Measurements from ENCODE around the gene NACA2. TPM values are rescaled to one million over a fixed set of nuclear protein-coding genes. Genes with fewer than 3 reads are reported as not detected.

The NACA2 gene
- total and polyA plus RNA-seq, 2 of the 8 experiments (the other 6 are each of a cell fraction or from before 2014, with no cell fraction given) = not detected

DNA sequence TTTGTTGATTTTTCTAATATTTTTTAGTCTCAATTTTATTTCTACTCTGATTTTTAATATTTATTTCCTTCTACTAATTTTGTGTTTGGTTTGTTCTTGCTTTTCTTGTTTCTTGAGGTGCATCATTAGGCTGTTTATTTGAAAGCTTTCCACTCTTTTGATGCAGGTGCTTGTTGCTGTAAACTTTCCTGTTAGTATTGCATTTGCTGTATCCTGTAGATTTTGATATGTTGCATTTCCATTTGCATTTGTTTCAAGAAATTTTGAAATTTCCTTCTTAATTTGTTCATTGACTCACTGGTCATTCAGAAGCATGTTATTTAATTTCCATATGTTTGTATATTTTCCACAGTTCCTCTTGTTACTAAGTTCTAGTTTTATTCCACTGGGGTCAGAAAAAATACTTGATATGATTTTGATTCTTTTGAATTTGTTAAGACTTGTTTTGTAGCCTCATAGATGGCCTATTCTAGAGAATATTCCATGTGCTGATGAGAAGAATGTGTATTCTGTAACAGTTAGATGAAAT, 43.1 kb upstream of the NACA2 start (continued):
- TF ChIP-seq, protein P1, sequence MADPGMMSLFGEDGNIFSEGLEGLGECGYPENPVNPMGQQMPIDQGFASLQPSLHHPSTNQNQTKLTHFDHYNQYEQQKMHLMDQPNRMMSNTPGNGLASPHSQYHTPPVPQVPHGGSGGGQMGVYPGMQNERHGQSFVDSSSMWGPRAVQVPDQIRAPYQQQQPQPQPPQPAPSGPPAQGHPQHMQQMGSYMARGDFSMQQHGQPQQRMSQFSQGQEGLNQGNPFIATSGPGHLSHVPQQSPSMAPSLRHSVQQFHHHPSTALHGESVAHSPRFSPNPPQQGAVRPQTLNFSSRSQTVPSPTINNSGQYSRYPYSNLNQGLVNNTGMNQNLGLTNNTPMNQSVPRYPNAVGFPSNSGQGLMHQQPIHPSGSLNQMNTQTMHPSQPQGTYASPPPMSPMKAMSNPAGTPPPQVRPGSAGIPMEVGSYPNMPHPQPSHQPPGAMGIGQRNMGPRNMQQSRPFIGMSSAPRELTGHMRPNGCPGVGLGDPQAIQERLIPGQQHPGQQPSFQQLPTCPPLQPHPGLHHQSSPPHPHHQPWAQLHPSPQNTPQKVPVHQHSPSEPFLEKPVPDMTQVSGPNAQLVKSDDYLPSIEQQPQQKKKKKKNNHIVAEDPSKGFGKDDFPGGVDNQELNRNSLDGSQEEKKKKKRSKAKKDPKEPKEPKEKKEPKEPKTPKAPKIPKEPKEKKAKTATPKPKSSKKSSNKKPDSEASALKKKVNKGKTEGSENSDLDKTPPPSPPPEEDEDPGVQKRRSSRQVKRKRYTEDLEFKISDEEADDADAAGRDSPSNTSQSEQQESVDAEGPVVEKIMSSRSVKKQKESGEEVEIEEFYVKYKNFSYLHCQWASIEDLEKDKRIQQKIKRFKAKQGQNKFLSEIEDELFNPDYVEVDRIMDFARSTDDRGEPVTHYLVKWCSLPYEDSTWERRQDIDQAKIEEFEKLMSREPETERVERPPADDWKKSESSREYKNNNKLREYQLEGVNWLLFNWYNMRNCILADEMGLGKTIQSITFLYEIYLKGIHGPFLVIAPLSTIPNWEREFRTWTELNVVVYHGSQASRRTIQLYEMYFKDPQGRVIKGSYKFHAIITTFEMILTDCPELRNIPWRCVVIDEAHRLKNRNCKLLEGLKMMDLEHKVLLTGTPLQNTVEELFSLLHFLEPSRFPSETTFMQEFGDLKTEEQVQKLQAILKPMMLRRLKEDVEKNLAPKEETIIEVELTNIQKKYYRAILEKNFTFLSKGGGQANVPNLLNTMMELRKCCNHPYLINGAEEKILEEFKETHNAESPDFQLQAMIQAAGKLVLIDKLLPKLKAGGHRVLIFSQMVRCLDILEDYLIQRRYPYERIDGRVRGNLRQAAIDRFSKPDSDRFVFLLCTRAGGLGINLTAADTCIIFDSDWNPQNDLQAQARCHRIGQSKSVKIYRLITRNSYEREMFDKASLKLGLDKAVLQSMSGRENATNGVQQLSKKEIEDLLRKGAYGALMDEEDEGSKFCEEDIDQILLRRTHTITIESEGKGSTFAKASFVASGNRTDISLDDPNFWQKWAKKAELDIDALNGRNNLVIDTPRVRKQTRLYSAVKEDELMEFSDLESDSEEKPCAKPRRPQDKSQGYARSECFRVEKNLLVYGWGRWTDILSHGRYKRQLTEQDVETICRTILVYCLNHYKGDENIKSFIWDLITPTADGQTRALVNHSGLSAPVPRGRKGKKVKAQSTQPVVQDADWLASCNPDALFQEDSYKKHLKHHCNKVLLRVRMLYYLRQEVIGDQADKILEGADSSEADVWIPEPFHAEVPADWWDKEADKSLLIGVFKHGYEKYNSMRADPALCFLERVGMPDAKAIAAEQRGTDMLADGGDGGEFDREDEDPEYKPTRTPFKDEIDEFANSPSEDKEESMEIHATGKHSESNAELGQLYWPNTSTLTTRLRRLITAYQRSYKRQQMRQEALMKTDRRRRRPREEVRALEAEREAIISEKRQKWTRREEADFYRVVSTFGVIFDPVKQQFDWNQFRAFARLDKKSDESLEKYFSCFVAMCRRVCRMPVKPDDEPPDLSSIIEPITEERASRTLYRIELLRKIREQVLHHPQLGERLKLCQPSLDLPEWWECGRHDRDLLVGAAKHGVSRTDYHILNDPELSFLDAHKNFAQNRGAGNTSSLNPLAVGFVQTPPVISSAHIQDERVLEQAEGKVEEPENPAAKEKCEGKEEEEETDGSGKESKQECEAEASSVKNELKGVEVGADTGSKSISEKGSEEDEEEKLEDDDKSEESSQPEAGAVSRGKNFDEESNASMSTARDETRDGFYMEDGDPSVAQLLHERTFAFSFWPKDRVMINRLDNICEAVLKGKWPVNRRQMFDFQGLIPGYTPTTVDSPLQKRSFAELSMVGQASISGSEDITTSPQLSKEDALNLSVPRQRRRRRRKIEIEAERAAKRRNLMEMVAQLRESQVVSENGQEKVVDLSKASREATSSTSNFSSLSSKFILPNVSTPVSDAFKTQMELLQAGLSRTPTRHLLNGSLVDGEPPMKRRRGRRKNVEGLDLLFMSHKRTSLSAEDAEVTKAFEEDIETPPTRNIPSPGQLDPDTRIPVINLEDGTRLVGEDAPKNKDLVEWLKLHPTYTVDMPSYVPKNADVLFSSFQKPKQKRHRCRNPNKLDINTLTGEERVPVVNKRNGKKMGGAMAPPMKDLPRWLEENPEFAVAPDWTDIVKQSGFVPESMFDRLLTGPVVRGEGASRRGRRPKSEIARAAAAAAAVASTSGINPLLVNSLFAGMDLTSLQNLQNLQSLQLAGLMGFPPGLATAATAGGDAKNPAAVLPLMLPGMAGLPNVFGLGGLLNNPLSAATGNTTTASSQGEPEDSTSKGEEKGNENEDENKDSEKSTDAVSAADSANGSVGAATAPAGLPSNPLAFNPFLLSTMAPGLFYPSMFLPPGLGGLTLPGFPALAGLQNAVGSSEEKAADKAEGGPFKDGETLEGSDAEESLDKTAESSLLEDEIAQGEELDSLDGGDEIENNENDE (IDR thresholded peaks at IDR 0.05; ENCODE audit: insufficient replicate concordance, low read length) = no peak
- no peak for TF ChIP-seq EP300 (IDR thresholded peaks at IDR 0.05; ENCODE audit: borderline replicate concordance in 1 of 2, low read depth in 2 of 2, low read length in 2 of 2)
- TF ChIP-seq SIX5 (IDR thresholded peaks at IDR 0.05; ENCODE audit: low read depth, low read length) = no peak
- TF ChIP-seq, protein P2, sequence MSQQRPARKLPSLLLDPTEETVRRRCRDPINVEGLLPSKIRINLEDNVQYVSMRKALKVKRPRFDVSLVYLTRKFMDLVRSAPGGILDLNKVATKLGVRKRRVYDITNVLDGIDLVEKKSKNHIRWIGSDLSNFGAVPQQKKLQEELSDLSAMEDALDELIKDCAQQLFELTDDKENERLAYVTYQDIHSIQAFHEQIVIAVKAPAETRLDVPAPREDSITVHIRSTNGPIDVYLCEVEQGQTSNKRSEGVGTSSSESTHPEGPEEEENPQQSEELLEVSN (IDR thresholded peaks at IDR 0.05) = no peak
- no peak for TF ChIP-seq TAF7 (optimal IDR thresholded peaks at IDR 0.05; ENCODE audit: borderline replicate concordance, low read depth, low read length)
- TF ChIP-seq, protein P3, sequence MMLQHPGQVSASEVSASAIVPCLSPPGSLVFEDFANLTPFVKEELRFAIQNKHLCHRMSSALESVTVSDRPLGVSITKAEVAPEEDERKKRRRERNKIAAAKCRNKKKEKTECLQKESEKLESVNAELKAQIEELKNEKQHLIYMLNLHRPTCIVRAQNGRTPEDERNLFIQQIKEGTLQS (IDR thresholded peaks at IDR 0.05; ENCODE audit: insufficient read depth, low read depth, low read length) = no peak
- no peak for TF ChIP-seq SP1 (IDR thresholded peaks at IDR 0.05; ENCODE audit: low read depth, low read length)
- TF ChIP-seq POLR2A (IDR thresholded peaks at IDR 0.05; ENCODE audit: control extremely low read depth in 1 of 2, low read depth in 2 of 2, low read length in 2 of 2) = no peak
